K562 (cell line): Measurements from ENCODE around the gene UBE2O. TPM values are rescaled to one million over a fixed set of nuclear protein-coding genes. Genes with fewer than 3 reads are reported as not detected.

Experiments
- ARHGAP35 ChIP-seq: fragments of 450-650 bp; IDR thresholded peaks from 2 replicates; pipeline ENCODE4 v1.6.1; 2018; ENCODE audit not compliant: partially characterized antibody
- BDP1 ChIP-seq: IDR thresholded peaks from 3 replicates; pipeline ENCODE4 v1.6.1; 2011; ENCODE audit not compliant: insufficient read length, insufficient read depth
- CHAMP1 ChIP-seq: fragments of 450-650 bp; IDR thresholded peaks from 2 replicates; pipeline ENCODE4 v1.6.1; 2016; ENCODE audit warnings: mild to moderate bottlenecking
- CHCHD3 ChIP-seq: fragments of 250-450 bp; sonication (Bioruptor Pico); IDR thresholded peaks from 2 replicates; pipeline ENCODE4 v2.1.2; 2022; ENCODE audit warnings: mild to moderate bottlenecking
- E2F3 ChIP-seq: fragments of 250-450 bp; sonication (Bioruptor Pico); IDR thresholded peaks from 2 replicates; pipeline ENCODE4 v1.4.0; 2020; ENCODE audit warnings: mild to moderate bottlenecking
- EP400 ChIP-seq: fragments of 450-650 bp; IDR thresholded peaks from 2 replicates; pipeline ENCODE4 v1.6.1; 2017; ENCODE audit warnings: antibody characterized with exemption, mild to moderate bottlenecking, moderate library complexity
- HNRNPL ChIP-seq: fragments of 200-400 bp; formaldehyde crosslinking; IDR thresholded peaks from 2 replicates; pipeline ENCODE4 v1.6.1; 2017; ENCODE audit warnings: low read depth, mild to moderate bottlenecking, low read length
- KDM2B ChIP-seq: fragments of 250-450 bp; sonication (Bioruptor Pico); IDR thresholded peaks from 2 replicates; pipeline ENCODE4 v1.8.0; 2021; ENCODE audit warnings: mild to moderate bottlenecking, moderate library complexity
- MCM5 ChIP-seq: fragments of 450-650 bp; IDR thresholded peaks from 2 replicates; pipeline ENCODE4 v1.6.1; 2016; ENCODE audit warnings: low read depth
- NFE2L1 ChIP-seq: fragments of 450-650 bp; IDR thresholded peaks from 2 replicates; pipeline ENCODE4 v1.6.1; 2016; ENCODE audit warnings: missing genetic modification characterization, low read depth, mild to moderate bottlenecking, missing compliant biosample characterization, moderate library complexity, borderline replicate concordance
- NFRKB ChIP-seq: fragments of 450-650 bp; IDR thresholded peaks from 2 replicates; pipeline ENCODE4 v1.6.1; 2016; ENCODE audit warnings: low read depth
- RAD51 ChIP-seq: fragments of 450-650 bp; IDR thresholded peaks from 2 replicates; pipeline ENCODE4 v1.7.1; 2016; ENCODE audit warnings: low read depth, mild to moderate bottlenecking, borderline replicate concordance
- TBP ChIP-seq: optimal IDR thresholded peaks from 2 replicates; pipeline ENCODE3; 2011; ENCODE audit warnings: low read depth, low read length, improper control_type of control experiment
- TCF7 ChIP-seq: sonication (generic); IDR thresholded peaks from 2 replicates; pipeline ENCODE4 v1.6.1; 2016; ENCODE audit warnings: antibody characterized with exemption, borderline replicate concordance
- THRA ChIP-seq: fragments of 450-650 bp; IDR thresholded peaks from 2 replicates; pipeline ENCODE4 v1.6.1; 2017; ENCODE audit warnings: mild to moderate bottlenecking, moderate library complexity
- TRIM28 ChIP-seq: fragments of 450-650 bp; IDR thresholded peaks from 2 replicates; pipeline ENCODE4 v1.6.1; 2017
- ZNF232 ChIP-seq: sonication (generic); formaldehyde crosslinking; IDR thresholded peaks from 2 replicates; pipeline ENCODE4 v1.8.0; 2022; ENCODE audit warnings: mild to moderate bottlenecking, missing genetic modification reagents
- ZNF398 ChIP-seq: fragments of 250-450 bp; sonication (Bioruptor Pico); IDR thresholded peaks from 2 replicates; pipeline ENCODE4 v1.8.0; 2021; ENCODE audit warnings: moderate library complexity, mild to moderate bottlenecking, inconsistent platforms
- polyA plus RNA-seq, 8 experiments: library from polyadenylated mRNA; depleted of rRNA in 4 of 8; stranded (reverse) in 5 of 8; unstranded in 3 of 8; fragments of >200 nt; fragmentation: Nextera tagmentation in 2 of 8; fragmentation: Illumina TruSeq in 1 of 8; extraction: Ambion mirVana in 2 of 8; extraction: Trizol in 1 of 8; gene quantifications; 2 replicates each; pipeline versions ENCODE4 v1.2.1 to v1.2.3, GENCODE V29; 2011 to 2014; ENCODE audit warnings: inconsistent platforms in 1 of 8, missing spikeins in 1 of 8
- total RNA-seq, 7 experiments: library from RNA; depleted of rRNA in 6 of 7; stranded (reverse); fragments of >200 nt in 6 of 7; fragmentation: Illumina TruSeq in 2 of 7; extraction: Trizol in 2 of 7; gene quantifications; 2 replicates each; pipeline versions ENCODE4 v1.2.1 to v1.2.3, GENCODE V29; 2011 to 2021; ENCODE audit warnings: low replicate concordance in 1 of 7
- TF ChIP-seq, protein P1 (sequence below): sonication (generic); formaldehyde crosslinking; IDR thresholded peaks from 2 replicates; pipeline ENCODE4 v1.8.0; 2022; ENCODE audit warnings: mild to moderate bottlenecking, missing genetic modification reagents
- TF ChIP-seq, protein P2 (sequence below): sonication (generic); formaldehyde crosslinking; IDR thresholded peaks from 2 replicates; pipeline ENCODE4 v1.8.1; 2023; ENCODE audit warnings: mild to moderate bottlenecking, missing genetic modification reagents

Gene UBE2O
- total and polyA plus RNA-seq, 9 of the 15 experiments (the other 6 are each of a cell fraction or from before 2014, with no cell fraction given): 1.6 to 39.7 (median 13.3) TPM

DNA sequence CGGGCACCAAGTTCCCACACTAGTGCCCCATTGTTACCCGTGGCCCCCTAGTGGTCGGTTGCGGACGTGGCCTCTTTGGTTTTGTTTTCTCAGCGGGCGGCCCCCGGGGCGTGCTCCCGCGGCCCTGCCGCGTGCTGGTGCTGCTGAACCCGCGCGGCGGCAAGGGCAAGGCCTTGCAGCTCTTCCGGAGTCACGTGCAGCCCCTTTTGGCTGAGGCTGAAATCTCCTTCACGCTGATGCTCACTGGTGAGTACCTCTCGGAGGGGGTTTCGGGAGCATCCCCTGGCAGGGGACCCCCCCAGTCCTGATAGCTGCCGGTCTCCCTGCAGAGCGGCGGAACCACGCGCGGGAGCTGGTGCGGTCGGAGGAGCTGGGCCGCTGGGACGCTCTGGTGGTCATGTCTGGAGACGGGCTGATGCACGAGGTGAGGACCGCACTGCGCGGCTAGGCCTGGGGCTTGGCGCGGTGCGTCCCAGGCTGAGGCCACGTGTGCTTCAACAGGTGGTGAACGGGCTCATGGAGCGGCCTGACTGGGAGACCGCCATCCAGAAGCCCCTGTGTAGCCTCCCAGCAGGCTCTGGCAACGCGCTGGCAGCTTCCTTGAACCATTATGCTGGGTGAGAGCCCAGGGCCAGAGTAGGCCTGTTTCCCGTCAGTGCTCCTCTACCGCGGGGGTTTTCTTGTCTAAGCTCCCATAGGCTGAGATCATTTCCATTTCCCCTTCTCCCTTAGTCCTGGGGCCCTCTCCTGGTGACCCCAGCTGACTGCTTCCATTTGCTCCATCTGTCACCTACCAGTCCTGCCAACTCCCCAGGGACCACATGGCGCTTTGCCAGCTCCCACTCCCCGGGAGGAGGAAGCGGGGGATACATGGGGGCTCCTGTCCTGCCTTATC, 66.8 kb downstream of the UBE2O start (continued):
- TF ChIP-seq TCF7 (no peak), CHCHD3 (CRISPR knock-in tag) (no peak), BDP1 (no peak), MCM5 (no peak), RAD51 (peak; percentile 73; the same call in 1 of the 2 replicates), THRA (no peak), TBP (peak; percentile 71), KDM2B (CRISPR knock-in tag) (no peak), EP400 (peak; percentile 87), ARHGAP35 (no peak), CHAMP1 (no peak), TRIM28 (no peak), NFRKB (no peak), HNRNPL (peak; percentile 94), E2F3 (CRISPR knock-in tag) (peak; percentile 80; the same call in 1 of the 2 replicates), NFE2L1 (no peak), ZNF232 (CRISPR knock-in tag) (peak; percentile 97), ZNF398 (CRISPR knock-in tag) (no peak)
- TF ChIP-seq, protein P1, sequence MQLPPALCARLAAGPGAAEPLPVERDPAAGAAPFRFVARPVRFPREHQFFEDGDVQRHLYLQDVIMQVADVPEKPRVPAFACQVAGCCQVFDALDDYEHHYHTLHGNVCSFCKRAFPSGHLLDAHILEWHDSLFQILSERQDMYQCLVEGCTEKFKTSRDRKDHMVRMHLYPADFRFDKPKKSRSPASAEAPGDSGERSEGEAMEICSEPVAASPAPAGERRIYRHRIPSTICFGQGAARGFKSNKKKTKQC (CRISPR knock-in tag): peak; percentile 96
- TF ChIP-seq, protein P2, sequence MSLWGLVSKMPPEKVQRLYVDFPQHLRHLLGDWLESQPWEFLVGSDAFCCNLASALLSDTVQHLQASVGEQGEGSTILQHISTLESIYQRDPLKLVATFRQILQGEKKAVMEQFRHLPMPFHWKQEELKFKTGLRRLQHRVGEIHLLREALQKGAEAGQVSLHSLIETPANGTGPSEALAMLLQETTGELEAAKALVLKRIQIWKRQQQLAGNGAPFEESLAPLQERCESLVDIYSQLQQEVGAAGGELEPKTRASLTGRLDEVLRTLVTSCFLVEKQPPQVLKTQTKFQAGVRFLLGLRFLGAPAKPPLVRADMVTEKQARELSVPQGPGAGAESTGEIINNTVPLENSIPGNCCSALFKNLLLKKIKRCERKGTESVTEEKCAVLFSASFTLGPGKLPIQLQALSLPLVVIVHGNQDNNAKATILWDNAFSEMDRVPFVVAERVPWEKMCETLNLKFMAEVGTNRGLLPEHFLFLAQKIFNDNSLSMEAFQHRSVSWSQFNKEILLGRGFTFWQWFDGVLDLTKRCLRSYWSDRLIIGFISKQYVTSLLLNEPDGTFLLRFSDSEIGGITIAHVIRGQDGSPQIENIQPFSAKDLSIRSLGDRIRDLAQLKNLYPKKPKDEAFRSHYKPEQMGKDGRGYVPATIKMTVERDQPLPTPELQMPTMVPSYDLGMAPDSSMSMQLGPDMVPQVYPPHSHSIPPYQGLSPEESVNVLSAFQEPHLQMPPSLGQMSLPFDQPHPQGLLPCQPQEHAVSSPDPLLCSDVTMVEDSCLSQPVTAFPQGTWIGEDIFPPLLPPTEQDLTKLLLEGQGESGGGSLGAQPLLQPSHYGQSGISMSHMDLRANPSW (CRISPR knock-in tag): no peak
